Common myeloid progenitor, CD34-positive (primary cell): Measurements from ENCODE around the gene TCF3.

Experiments
- CTCF ChIA-PET: fragments of 350-600 bp; sonication (Branson Sonifier 250); formaldehyde crosslinking; loops from one replicate; lab custom pipeline; 2021; ENCODE audit warnings: antibody characterized with exemption; lab: Charles Lee
- POLR2A ChIA-PET: fragments of 350-600 bp; sonication (Branson Sonifier 250); formaldehyde crosslinking; loops from one replicate; lab custom pipeline; 2021; ENCODE audit warnings: antibody characterized with exemption; lab: Charles Lee
- DNase-seq, 3 donors: peaks; one replicate each; pipeline versions ENCODE4 v3.0.0 to v3.0.0-alpha.2; 2013
- H3K27ac ChIP-seq, 2 experiments: 1 replicate in 1 of 2; 2 replicates in 1 of 2; pipeline ENCODE4 v1.7.0; 2013; ENCODE audit warnings: inconsistent platforms in 2 of 2, low read length in 2 of 2, mild to moderate bottlenecking in 2 of 2, low read depth in 1 of 2, moderate library complexity in 1 of 2; ENCODE audit not compliant: severe bottlenecking in 2 of 2, insufficient read depth in 1 of 2, poor library complexity in 1 of 2
- H3K27me3 ChIP-seq, 5 experiments: replicated peaks in 2 of 5; 1 replicate in 3 of 5; 2 replicates in 2 of 5; pipeline versions ENCODE4 v1.6.1 to v1.7.0; 2013; ENCODE audit warnings: low read length in 4 of 5, mild to moderate bottlenecking in 2 of 5, moderate library complexity in 2 of 5, inconsistent platforms in 1 of 5; ENCODE audit not compliant: insufficient read depth in 5 of 5, control insufficient read depth in 4 of 5
- H3K36me3 ChIP-seq, 4 experiments: 1 replicate in 2 of 4; 2 replicates in 2 of 4; pipeline versions ENCODE4 v1.6.1 to v1.7.0; 2013; ENCODE audit warnings: low read length in 3 of 4, control low read depth in 1 of 4, mild to moderate bottlenecking in 1 of 4; ENCODE audit not compliant: control insufficient read depth in 4 of 4, insufficient read depth in 4 of 4
- H3K4me1 ChIP-seq, 4 experiments: 1 replicate in 3 of 4; 2 replicates in 1 of 4; pipeline versions ENCODE4 v1.6.1 to v1.7.1; 2013; ENCODE audit warnings: low read length in 3 of 4, mild to moderate bottlenecking in 3 of 4, control low read depth in 1 of 4, inconsistent platforms in 1 of 4, moderate library complexity in 1 of 4; ENCODE audit not compliant: control insufficient read depth in 4 of 4, insufficient read depth in 4 of 4; ENCODE audit errors: control extremely low read depth in 1 of 4
- H3K4me3 ChIP-seq, 7 experiments: 1 replicate in 4 of 7; 2 replicates in 3 of 7; pipeline versions ENCODE4 v1.5.1 to v1.7.0; 2013; ENCODE audit warnings: mild to moderate bottlenecking in 7 of 7, low read length in 6 of 7, moderate library complexity in 6 of 7, inconsistent platforms in 2 of 7, low read depth in 2 of 7, control low read depth in 1 of 7; ENCODE audit not compliant: insufficient read depth in 4 of 7, control insufficient read depth in 1 of 7; ENCODE audit errors: extremely low read depth in 1 of 7
- H3K9me3 ChIP-seq, 5 experiments: 1 replicate in 4 of 5; 2 replicates in 1 of 5; pipeline versions ENCODE4 v1.6.1 to v1.7.1; 2013; ENCODE audit warnings: low read length in 4 of 5, mild to moderate bottlenecking in 2 of 5, inconsistent platforms in 1 of 5, low read depth in 1 of 5, moderate library complexity in 1 of 5; ENCODE audit not compliant: control insufficient read depth in 4 of 5, insufficient read depth in 2 of 5; ENCODE audit errors: control extremely low read depth in 1 of 5
- WGBS: methylation state at CpG from one replicate; pipeline ENCODE4 v1.1.5; 2013; ENCODE audit not compliant: insufficient coverage; 5-methylcytosine and 5-hydroxymethylcytosine counted together

Gene TCF3

DNA sequence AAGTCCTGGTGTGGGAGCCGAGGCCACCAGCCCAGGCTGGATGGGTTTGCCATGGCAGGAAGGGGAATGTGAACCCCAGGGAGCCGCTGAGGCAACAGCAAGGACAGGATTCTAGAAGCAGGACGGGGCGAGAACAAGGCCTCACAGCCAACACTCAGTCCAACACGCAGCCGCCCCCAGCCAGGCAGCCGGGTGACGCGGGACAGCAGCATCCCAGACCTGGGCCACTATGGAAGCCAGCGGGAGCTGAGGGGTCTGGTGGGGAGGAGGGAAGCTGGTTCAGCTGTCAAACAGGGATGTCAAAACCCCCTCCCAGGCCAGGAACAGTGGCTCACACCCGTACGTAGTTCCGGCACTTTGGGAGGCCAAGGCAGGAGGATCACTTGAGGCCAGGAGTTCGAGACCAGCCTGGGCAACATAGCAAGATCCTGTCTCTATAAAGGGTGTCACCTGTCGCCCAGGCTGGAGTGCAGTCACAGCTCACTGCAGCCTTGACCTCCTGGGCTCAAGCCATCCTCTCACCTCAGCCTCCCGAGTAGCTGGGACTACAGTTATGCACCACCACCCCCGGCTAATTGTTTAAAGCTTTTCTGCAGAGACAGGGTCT is 91.1 kb downstream of the TCF3 start:
- Histone ChIP-seq H3K4me1 (peaks cover 0 to 8% (median 6%) of the 10 kb centered on the region in 4 experiments), H3K36me3 (no peaks in the 10 kb centered on the region), H3K4me3 (no peak overlapping the region), H3K27me3 (peaks cover 0 to 11% (median 3%) of the 10 kb centered on the region in 5 experiments), H3K9me3 (peaks cover 0 to 1% (median 0%) of the 10 kb centered on the region in 5 experiments), H3K27ac (no peak overlapping the region)
- no peak for DNase-seq
- ChIA-PET CTCF (interaction anchor here (0.9 kb wide), 1 partner anchor 16 kb away, joined by 3 read pairs; no protein-coding TSS in a partner anchor), POLR2A (no interaction called here)
- WGBS: 88% methylated on average over 15 of the region's 17 CpGs

DNA sequence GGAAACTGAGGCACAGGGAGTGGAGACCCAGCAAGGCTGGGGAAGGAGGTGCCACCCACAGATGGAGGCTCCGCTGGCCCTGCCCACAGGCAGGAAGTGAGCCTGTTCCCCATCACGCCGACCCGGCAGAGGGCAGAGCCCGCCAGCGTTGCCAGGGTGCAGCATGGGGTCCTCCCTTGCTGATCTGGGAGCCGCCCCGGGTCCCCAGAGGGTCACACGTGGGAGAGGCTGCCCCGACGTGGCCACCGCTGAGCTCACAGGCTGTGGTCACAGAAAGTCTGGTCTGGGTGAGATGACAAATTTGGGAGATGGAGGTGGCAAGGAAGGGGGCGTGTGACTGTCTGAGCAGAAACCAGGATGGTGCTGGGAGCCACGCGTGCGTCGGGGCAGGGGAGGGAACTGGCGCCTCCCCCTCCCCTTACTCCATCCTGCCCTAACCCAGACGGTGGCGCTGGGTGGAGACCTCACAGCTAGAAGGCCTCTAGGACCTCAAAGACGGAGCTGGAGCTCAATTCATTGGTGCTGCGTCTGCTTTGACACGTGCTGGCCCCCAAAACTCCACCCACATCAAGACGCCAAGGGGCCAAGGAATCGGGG is 92.0 kb downstream of the TCF3 start:
- H3K27ac ChIP-seq: no peak overlapping the region
- ChIA-PET CTCF (interaction anchor here (1.6 kb wide), 1 partner anchor 14 kb away, joined by 6 read pairs; no protein-coding TSS in a partner anchor), POLR2A (interaction anchor here (0.6 kb wide), 1 partner anchor 32 kb away, joined by 3 read pairs; the partner anchor contains the start of gene MBD3)
- WGBS: 38% methylated on average over 17 of the region's 25 CpGs
- H3K9me3 ChIP-seq: peaks cover 0 to 1% (median 0%) of the 10 kb centered on the region in 5 experiments
- peaks cover 0 to 8% (median 6%) of the 10 kb centered on the region in 4 experiments for H3K4me1 ChIP-seq
- peak; percentile 23 to 68 (median 62) for DNase-seq
- H3K4me3 ChIP-seq: no peak overlapping the region
- no peaks in the 10 kb centered on the region for H3K36me3 ChIP-seq
- peaks cover 0 to 1% (median 0%) of the 10 kb centered on the region in 5 experiments for H3K27me3 ChIP-seq
